H1 (cell line): Measurements from ENCODE around the gene TBCA.

Experiments
- CEBPB ChIP-seq: IDR thresholded peaks from 2 replicates; pipeline ENCODE4 v1.6.1; 2012; ENCODE audit warnings: low read depth, low read length
- CHD7 ChIP-seq: fragments of 300-600 bp; sonication (generic); IDR thresholded peaks from 2 replicates; pipeline ENCODE4 v1.7.1; 2012; ENCODE audit warnings: low read length, moderate library complexity, mild to moderate bottlenecking, inconsistent platforms; ENCODE audit not compliant: insufficient replicate concordance
- EZH2 ChIP-seq: fragments of 200-600 bp; sonication (generic); IDR thresholded peaks from 2 replicates; pipeline ENCODE4 v1.7.1; 2012; ENCODE audit warnings: low read depth, mild to moderate bottlenecking, moderate library complexity, low read length, inconsistent platforms; ENCODE audit not compliant: severe bottlenecking
- GABPA ChIP-seq: IDR thresholded peaks from 2 replicates; pipeline ENCODE4 v1.6.1; 2011; ENCODE audit warnings: mild to moderate bottlenecking, low read length, moderate library complexity, borderline replicate concordance; ENCODE audit not compliant: insufficient read depth
- HDAC2 ChIP-seq, 2 experiments: fragments of 300-600 bp in 1 of 2; sonication (generic) in 1 of 2; IDR thresholded peaks; 2 replicates each; pipeline ENCODE4 v1.6.1; 2011 to 2012; ENCODE audit warnings: low read depth in 2 of 2, low read length in 2 of 2, mild to moderate bottlenecking in 2 of 2, moderate library complexity in 2 of 2, borderline replicate concordance in 1 of 2, inconsistent platforms in 1 of 2
- NANOG ChIP-seq: IDR thresholded peaks from 2 replicates; pipeline ENCODE4 v1.6.1; 2011; ENCODE audit warnings: low read length, low read depth, mild to moderate bottlenecking, inconsistent platforms; ENCODE audit not compliant: insufficient read depth, poor library complexity, severe bottlenecking
- POLR2AphosphoS5 ChIP-seq: IDR thresholded peaks from 2 replicates; pipeline ENCODE4 v1.6.1; 2011; ENCODE audit warnings: low read depth, low read length
- SIN3A ChIP-seq, 2 experiments: IDR thresholded peaks in 1 of 2; conservative IDR thresholded peaks in 1 of 2; 2 replicates each; pipeline ENCODE4 v1.6.1; 2011 to 2012; ENCODE audit warnings: low read length in 2 of 2, improper control_type of control experiment in 1 of 2, low read depth in 1 of 2, mild to moderate bottlenecking in 1 of 2
- YY1 ChIP-seq: IDR thresholded peaks from 2 replicates; pipeline ENCODE4 v1.6.1; 2011; ENCODE audit warnings: low read depth, mild to moderate bottlenecking, low read length
- ZNF274 ChIP-seq: IDR thresholded peaks from 2 replicates; pipeline ENCODE4 v1.7.0; 2012; ENCODE audit warnings: low read length, borderline replicate concordance; ENCODE audit errors: extremely low read depth
- TF ChIP-seq, protein P1 (sequence below), 3 experiments: IDR thresholded peaks; 1 replicate in 2 of 3; 2 replicates in 1 of 3; pipeline versions ENCODE4 v1.5.1 to v1.6.1; 2011; ENCODE audit warnings: low read length in 3 of 3, mild to moderate bottlenecking in 3 of 3, inconsistent platforms in 2 of 3, low read depth in 1 of 3, moderate library complexity in 1 of 3; ENCODE audit not compliant: insufficient read depth in 1 of 3; ENCODE audit errors: control extremely low read depth in 1 of 3

- TF ChIP-seq CEBPB (no peak), CHD7 (no peak), EZH2 (no peak), NANOG (no peak), GABPA (no peak), YY1 (no peak), ZNF274 (no peak), SIN3A (conservative IDR thresholded peaks at IDR 0.05 in 1 of 2, IDR thresholded peaks at IDR 0.05 in 1 of 2; ENCODE audit: low read depth in 1 of 2, low read length in 2 of 2) (no peak), POLR2AphosphoS5 (no peak), HDAC2 (IDR thresholded peaks at IDR 0.05; ENCODE audit: borderline replicate concordance in 1 of 2, low read depth in 2 of 2, low read length in 2 of 2) (no peak)
- TF ChIP-seq, protein P1, sequence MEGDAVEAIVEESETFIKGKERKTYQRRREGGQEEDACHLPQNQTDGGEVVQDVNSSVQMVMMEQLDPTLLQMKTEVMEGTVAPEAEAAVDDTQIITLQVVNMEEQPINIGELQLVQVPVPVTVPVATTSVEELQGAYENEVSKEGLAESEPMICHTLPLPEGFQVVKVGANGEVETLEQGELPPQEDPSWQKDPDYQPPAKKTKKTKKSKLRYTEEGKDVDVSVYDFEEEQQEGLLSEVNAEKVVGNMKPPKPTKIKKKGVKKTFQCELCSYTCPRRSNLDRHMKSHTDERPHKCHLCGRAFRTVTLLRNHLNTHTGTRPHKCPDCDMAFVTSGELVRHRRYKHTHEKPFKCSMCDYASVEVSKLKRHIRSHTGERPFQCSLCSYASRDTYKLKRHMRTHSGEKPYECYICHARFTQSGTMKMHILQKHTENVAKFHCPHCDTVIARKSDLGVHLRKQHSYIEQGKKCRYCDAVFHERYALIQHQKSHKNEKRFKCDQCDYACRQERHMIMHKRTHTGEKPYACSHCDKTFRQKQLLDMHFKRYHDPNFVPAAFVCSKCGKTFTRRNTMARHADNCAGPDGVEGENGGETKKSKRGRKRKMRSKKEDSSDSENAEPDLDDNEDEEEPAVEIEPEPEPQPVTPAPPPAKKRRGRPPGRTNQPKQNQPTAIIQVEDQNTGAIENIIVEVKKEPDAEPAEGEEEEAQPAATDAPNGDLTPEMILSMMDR (IDR thresholded peaks at IDR 0.05; ENCODE audit: control extremely low read depth in 1 of 3, insufficient read depth in 1 of 3, low read depth in 1 of 3, low read length in 3 of 3) = no peak
Observed at GRCh38 chr5:77709993-77710685, 66.0 kb downstream of the TBCA start.
